Stomach (tissue), 4 donors: ENCODE measurements around the gene GYG1.

Experiments
- POLR2A ChIP-seq, 4 donors: fragments of 450-650 bp; IDR thresholded peaks; one replicate each; pipeline ENCODE4 v1.6.1; 2016; ENCODE audit warnings: antibody characterized with exemption in 4 of 4, control low read depth in 2 of 4, mild to moderate bottlenecking in 1 of 4, moderate library complexity in 1 of 4
- TF ChIP-seq, protein P1 (sequence below), 7 experiments: fragments of 450-650 bp in 4 of 7; fragments of 200-600 bp in 3 of 7; sonication (generic) in 3 of 7; IDR thresholded peaks; one replicate each; pipeline ENCODE4 v1.5.1; 2016 to 2019; ENCODE audit warnings: antibody characterized with exemption in 7 of 7, control low read depth in 2 of 7, mild to moderate bottlenecking in 1 of 7

- TF ChIP-seq POLR2A (IDR thresholded peaks at IDR 0.05) = no peak
- TF ChIP-seq, protein P1, sequence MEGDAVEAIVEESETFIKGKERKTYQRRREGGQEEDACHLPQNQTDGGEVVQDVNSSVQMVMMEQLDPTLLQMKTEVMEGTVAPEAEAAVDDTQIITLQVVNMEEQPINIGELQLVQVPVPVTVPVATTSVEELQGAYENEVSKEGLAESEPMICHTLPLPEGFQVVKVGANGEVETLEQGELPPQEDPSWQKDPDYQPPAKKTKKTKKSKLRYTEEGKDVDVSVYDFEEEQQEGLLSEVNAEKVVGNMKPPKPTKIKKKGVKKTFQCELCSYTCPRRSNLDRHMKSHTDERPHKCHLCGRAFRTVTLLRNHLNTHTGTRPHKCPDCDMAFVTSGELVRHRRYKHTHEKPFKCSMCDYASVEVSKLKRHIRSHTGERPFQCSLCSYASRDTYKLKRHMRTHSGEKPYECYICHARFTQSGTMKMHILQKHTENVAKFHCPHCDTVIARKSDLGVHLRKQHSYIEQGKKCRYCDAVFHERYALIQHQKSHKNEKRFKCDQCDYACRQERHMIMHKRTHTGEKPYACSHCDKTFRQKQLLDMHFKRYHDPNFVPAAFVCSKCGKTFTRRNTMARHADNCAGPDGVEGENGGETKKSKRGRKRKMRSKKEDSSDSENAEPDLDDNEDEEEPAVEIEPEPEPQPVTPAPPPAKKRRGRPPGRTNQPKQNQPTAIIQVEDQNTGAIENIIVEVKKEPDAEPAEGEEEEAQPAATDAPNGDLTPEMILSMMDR (IDR thresholded peaks at IDR 0.05) = no peak
Observed at GRCh38 chr3:149016242-149016641, 24.9 kb downstream of the GYG1 start.
